Esophagus muscularis mucosa (tissue), 4 donors: ENCODE measurements around the gene C4B.

ENCODE experiments used
- EP300 ChIP-seq: sonication (generic); formaldehyde crosslinking; IDR thresholded peaks from one replicate; pipeline ENCODE4 v1.6.1; 2017; ENCODE audit warnings: antibody characterized with exemption
- POLR2A ChIP-seq: fragments of 450-650 bp; IDR thresholded peaks from one replicate; pipeline ENCODE4 v1.6.1; 2017; ENCODE audit warnings: antibody characterized with exemption, moderate library complexity, mild to moderate bottlenecking, low read depth
- POLR2AphosphoS5 ChIP-seq, 2 donors: sonication (generic); formaldehyde crosslinking; IDR thresholded peaks; one replicate each; pipeline ENCODE4 v1.6.1; 2017; ENCODE audit warnings: antibody characterized with exemption in 2 of 2
- TF ChIP-seq, protein P1 (sequence below), 3 experiments: fragments of 200-600 bp in 2 of 3; fragments of 450-650 bp in 1 of 3; sonication (generic) in 2 of 3; IDR thresholded peaks; one replicate each; pipeline ENCODE4 v1.5.1; 2017 to 2019; ENCODE audit warnings: antibody characterized with exemption in 3 of 3, mild to moderate bottlenecking in 2 of 3, moderate library complexity in 1 of 3

- TF ChIP-seq, protein P1, sequence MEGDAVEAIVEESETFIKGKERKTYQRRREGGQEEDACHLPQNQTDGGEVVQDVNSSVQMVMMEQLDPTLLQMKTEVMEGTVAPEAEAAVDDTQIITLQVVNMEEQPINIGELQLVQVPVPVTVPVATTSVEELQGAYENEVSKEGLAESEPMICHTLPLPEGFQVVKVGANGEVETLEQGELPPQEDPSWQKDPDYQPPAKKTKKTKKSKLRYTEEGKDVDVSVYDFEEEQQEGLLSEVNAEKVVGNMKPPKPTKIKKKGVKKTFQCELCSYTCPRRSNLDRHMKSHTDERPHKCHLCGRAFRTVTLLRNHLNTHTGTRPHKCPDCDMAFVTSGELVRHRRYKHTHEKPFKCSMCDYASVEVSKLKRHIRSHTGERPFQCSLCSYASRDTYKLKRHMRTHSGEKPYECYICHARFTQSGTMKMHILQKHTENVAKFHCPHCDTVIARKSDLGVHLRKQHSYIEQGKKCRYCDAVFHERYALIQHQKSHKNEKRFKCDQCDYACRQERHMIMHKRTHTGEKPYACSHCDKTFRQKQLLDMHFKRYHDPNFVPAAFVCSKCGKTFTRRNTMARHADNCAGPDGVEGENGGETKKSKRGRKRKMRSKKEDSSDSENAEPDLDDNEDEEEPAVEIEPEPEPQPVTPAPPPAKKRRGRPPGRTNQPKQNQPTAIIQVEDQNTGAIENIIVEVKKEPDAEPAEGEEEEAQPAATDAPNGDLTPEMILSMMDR (IDR thresholded peaks at IDR 0.05) = no peak
- TF ChIP-seq POLR2A (no peak), POLR2AphosphoS5 (IDR thresholded peaks at IDR 0.05) (peak; percentile 32 to 34), EP300 (no peak)
Measured at GRCh38 chr6:32081168-32081990, 66.8 kb downstream of the C4B start.
